Cerebellar cortex (tissue), 1 donor: ENCODE data around the gene THUMPD3.

Source experiments
- DNase-seq: peaks from one replicate; pipeline ENCODE4 v3.0.0-alpha.2; 2015; ENCODE audit warnings: low spot score

Gene THUMPD3

GRCh38 chr3:9397906-9398699, 35.2 kb downstream of the THUMPD3 start:
- DNase-seq = peak; percentile 41

DNA sequence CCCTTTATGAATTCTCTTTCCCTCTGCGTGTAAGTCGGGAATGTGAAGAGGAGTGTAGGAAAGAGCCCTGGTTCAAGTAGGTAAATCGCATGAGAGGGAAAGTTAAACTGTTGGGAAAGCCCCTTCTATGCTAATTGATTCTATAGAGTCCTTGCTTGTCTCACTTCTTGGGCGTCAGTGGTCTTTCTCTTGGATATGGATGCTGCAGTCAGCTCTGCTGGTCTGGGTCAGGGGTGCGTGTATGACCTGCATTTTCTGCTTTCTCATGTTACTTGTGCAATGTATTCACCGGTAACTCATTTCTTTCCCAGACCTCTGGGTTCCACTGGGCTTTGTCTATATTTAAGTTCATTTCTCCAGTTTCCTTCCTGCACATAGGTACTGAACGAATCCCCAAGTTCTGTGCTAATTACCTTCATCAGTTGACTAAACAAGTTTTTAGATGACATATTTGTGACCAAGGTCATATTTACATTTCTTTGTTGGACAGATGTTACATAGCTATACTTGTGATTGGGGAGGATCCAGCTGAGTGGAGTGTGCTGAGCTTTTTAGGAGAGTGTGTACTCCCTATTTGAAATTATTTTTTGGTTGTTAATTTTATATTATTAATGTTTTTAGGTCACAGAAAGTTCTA, 36.0 kb downstream of the THUMPD3 start:
- no peak for DNase-seq

GRCh38 chr3:9399337-9399703, 36.5 kb downstream of the THUMPD3 start:
- DNase-seq = no peak

DNA sequence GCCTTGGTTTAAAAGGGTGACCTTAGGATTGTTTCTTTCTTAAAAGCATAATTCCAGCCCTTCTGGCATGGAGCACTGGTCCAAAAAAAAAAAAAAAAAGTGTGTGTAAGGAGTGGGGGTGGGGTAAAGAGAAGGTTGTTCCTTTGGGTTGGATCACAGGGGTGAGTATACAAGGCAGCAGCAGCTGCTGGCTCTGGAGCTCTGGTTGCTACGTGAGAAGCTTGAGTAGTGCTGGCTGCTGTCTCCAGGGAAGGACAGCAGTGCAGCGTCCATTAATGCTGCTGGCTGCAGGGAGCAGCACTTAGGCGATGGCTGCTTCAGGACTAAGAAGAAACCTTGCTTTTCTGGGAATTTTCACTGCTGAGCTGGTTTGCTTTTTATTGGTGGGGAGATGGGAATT, 36.9 kb downstream of the THUMPD3 start:
- peak; percentile 76 for DNase-seq

DNA sequence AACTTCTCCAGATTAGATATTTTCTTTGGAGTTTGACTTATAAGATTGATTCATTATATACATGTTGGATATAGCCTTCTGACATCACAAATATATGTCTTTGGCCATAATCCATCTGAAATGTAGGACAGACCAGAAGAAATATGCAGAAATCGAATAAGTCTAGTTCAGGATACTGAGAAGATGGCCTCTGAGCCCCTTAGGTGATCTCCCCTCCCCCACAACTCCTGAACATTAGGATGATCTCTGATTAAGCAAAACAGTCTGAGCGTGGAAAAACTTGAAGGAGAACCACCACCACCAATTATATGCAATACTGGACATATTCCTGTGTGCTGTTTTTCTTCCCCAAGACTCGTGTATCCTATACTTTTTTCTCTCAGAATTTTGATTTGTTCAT, 37.8 kb downstream of the THUMPD3 start:
- no peak for DNase-seq

GRCh38 chr3:9401986-9402385, 39.1 kb downstream of the THUMPD3 start:
- no peak for DNase-seq

- no peak for DNase-seq
These were observed 39.8 kb downstream of the THUMPD3 start for GRCh38 chr3:9402410-9403228.

DNA sequence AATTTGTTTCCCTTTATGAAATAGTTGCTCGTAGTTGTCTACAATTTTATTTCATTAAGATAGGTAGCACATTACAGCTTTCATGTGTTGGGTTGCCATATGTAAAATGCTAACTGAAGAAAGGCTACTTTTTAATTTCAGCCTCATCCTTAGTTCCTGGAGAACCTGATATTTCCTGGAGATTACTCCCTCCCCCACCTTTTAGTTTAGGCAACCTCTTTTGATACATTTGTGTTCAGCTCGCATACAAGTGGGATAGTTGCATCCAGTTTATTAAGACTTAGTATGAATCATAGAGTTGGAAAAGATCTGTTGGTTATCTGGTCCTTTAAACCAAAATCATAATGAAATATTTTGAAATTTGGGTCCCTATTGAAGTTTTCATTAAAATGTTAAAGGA, 40.6 kb downstream of the THUMPD3 start:
- no peak for DNase-seq

- DNase-seq = peak; percentile 46
These were observed 41.8 kb downstream of the THUMPD3 start for GRCh38 chr3:9404680-9405079.

- no peak for DNase-seq
These were observed 42.9 kb downstream of the THUMPD3 start for GRCh38 chr3:9405756-9406155.

- DNase-seq = no peak
These were observed 44.2 kb downstream of the THUMPD3 start for GRCh38 chr3:9406856-9407626.

GRCh38 chr3:9408061-9408460, 45.2 kb downstream of the THUMPD3 start:
- DNase-seq = no peak

DNA sequence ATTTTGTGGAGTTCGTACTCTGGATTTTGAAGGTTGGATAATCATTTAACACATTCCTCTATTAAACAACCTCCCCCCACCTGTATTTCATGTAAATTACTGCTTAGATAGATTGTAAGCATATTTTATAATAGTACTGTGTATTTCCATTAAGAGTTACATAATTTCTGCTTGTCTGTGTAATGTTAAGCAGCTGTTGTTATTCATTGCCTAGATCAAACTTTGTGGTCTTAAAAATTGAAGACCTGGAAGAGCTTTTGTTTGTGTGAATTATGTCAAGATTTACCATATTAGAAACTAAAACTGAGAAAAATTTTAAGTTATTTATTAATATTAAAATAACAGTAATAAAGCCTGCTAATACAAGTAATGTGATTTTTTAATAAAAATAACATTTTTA, 45.7 kb downstream of the THUMPD3 start:
- no peak for DNase-seq

DNA sequence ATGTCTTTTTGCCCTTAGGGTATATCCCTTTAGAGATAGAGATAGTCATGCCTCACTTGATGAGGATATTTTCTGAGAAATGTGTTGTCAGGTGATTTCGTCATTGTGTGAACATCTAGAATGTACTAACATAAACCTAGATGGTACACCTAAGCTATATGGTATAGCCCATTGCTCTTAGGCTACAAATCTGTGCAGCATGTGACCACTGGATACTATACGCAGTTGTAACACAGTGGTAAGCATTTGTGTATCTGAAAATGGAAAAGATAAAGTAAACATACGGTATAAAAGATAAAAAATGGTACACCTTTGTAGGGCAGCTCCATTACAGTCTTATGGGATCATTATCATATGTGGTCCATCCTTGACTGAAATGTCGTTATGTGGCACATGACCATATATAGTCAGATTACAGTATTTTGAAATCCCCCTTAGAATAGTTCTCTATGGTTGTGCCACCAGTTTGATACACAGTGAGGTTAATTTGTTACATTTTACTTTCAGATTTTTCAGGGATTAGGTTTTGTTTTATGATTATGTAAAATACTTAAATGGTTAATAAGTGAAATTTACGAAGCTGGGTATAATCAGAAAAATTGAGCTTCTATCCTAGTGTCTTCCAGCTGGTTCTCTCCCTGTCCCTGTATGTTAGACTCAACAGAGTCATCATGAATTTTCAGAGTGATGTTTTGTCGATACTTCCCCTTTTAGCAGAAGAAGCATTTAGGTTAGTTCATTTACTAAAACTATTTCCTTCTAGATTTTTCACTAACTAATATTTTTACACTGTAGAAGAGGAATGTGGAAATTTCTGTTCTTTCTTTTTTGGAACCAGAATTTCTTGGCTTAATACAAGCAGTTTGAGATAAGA, 47.4 kb downstream of the THUMPD3 start:
- DNase-seq = no peak

DNA sequence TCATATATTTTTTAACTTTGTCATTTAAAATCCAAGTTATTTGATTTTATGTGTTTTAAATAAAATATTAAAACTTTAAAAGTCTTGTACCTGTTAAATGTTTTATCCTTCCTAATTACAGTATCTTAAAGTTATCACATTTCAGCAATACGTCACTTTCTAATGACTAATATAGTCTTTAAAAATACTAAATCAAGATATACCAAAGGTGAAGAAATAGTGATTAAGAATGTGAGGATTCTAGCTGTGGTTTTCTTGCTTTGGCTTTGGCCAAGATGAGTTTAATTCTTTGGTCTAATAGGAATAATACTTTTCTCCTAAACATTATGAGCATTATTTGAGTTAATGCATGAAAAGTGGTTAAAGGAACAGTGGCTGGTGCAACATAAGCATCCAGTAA, 48.4 kb downstream of the THUMPD3 start:
- DNase-seq = no peak

- DNase-seq = no peak
These were observed 49.4 kb downstream of the THUMPD3 start for GRCh38 chr3:9412293-9412692.

GRCh38 chr3:9414826-9415225, 52.0 kb downstream of the THUMPD3 start:
- no peak for DNase-seq

DNA sequence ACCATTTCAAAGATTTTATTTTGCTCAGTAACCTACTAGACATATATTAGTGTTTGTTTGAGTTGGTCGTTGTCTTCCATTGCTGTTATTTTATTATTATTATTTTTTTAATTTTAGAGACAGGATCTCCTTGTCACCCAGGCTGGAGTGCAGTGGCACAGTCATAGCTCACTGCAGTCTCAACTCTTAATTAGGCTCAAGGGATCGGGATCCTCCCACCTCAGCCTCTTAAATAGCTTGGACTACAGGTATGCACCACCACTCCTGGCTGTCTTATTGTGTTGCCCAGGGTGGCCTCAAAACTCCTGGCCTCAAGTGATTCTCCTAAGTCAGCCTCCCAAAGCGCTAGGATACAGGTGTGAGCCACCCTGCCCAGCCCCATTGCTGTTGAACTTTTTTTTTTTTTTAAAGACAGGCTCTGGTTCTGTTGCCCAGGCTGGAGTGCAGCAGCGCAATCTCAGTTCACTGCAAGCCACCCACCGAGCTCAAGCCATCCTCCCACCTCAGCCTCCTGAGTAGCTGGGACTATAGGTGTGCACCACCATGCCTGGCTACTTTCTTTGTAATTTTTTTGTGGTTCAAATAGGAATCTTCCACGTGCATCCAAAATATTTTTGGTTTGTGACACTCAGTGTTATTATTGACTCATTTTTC, 52.8 kb downstream of the THUMPD3 start:
- no peak for DNase-seq

DNA sequence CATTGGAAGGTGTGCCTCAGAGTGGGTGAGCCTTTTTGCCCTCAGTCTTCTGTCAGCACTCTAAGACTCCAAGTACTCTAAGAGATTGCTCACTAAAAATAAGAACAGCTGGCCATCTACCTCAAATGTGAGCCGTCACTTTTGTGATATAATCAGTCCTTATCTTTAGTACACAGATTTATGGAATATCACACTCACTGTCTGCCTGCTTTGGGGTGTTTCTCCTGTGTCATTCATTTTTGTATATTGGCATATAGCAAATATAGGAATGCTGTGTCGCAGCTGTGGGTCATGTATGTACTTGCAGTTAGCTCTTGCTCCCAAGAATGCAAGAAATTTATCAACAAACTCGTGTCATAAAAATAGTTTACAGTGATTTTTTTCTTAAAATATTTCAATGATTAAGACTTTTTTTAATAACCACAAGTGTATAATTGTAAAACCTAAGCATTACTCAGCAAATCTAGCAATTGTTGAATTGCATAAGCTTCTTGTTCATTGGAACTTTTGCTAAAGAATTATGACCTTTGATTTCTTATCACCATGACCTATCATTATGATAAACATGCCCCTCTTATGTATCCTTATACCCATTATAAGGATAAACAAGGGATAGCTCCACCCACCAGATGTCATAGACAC, 53.4 kb downstream of the THUMPD3 start:
- no peak for DNase-seq
